Stomach (tissue), 9 donors: ENCODE data around the gene CORO1C. TPM values are rescaled to one million over a fixed set of nuclear protein-coding genes. Genes with fewer than 3 reads are reported as not detected.
"Not testable (repeated sequence)": the region's sequence is repeated elsewhere in the genome, so short reads cannot be mapped to it uniquely, and the experiment has no call there.

Source experiments
- DNase-seq, 2 donors: peaks; one replicate each; pipeline versions ENCODE4 v3.0.0 to v3.0.0-alpha.2; 2013 to 2019
- H3K27ac ChIP-seq, 5 donors: fragments of 200-600 bp in 4 of 5; sonication (generic) in 4 of 5; one replicate each; pipeline ENCODE4 v1.5.1; 2013 to 2019; ENCODE audit warnings: mild to moderate bottlenecking in 1 of 5, moderate library complexity in 1 of 5
- H3K27me3 ChIP-seq, 3 donors: fragments of 200-600 bp; sonication (generic); one replicate each; pipeline ENCODE4 v1.5.1; 2017 to 2019; ENCODE audit warnings: mixed run types in 1 of 3
- H3K36me3 ChIP-seq, 4 donors: fragments of 200-600 bp; sonication (generic); 1 replicate in 3 of 4; 2 replicates in 1 of 4; pipeline ENCODE4 v1.5.1; 2016 to 2019
- H3K4me1 ChIP-seq, 4 donors: fragments of 200-600 bp; sonication (generic); one replicate each; pipeline ENCODE4 v1.5.1; 2016 to 2019
- H3K4me3 ChIP-seq, 4 donors: fragments of 200-600 bp; sonication (generic) in 3 of 4; one replicate each; pipeline ENCODE4 v1.5.1; 2016 to 2019; ENCODE audit warnings: mild to moderate bottlenecking in 1 of 4
- H3K9me3 ChIP-seq, 4 donors: fragments of 200-600 bp; sonication (generic); one replicate each; pipeline ENCODE4 v1.5.1; 2016 to 2019
- CTCF ChIP-seq, 7 experiments: fragments of 450-650 bp in 4 of 7; fragments of 200-600 bp in 3 of 7; sonication (generic) in 3 of 7; IDR thresholded peaks; one replicate each; pipeline ENCODE4 v1.5.1; 2016 to 2019; ENCODE audit warnings: antibody characterized with exemption in 7 of 7, control low read depth in 2 of 7, mild to moderate bottlenecking in 1 of 7
- EP300 ChIP-seq: sonication (generic); formaldehyde crosslinking; IDR thresholded peaks from one replicate; pipeline ENCODE4 v1.6.1; 2017; ENCODE audit warnings: antibody characterized with exemption
- POLR2A ChIP-seq, 4 donors: fragments of 450-650 bp; IDR thresholded peaks; one replicate each; pipeline ENCODE4 v1.6.1; 2016; ENCODE audit warnings: antibody characterized with exemption in 4 of 4, control low read depth in 2 of 4, mild to moderate bottlenecking in 1 of 4, moderate library complexity in 1 of 4
- POLR2AphosphoS5 ChIP-seq, 3 donors: sonication (generic); formaldehyde crosslinking; IDR thresholded peaks; one replicate each; pipeline ENCODE4 v1.6.1; 2016; ENCODE audit warnings: antibody characterized with exemption in 3 of 3
- WGBS, 5 donors: extraction: QIAGEN DNeasy Blood & Tissue Kit in 3 of 5; methylation state at CpG; one replicate each; pipeline versions ENCODE4 v1.1.5 to v1.1.7; 2013 to 2018; 5-methylcytosine and 5-hydroxymethylcytosine counted together
- intact Hi-C: fragments of 100-400 bp; cut with DNase I; formaldehyde crosslinking; loops from one replicate; pipeline ENCODE4 v1.15.1; 2023; ENCODE audit warnings: low total_unique reads
- polyA plus RNA-seq, 3 donors: library from polyadenylated mRNA; stranded (reverse); fragments of 200-250 nt; gene quantifications; one replicate each; pipeline ENCODE4 v1.2.3, GENCODE V29; 2013
- total RNA-seq, 5 donors: library from RNA; depleted of rRNA; stranded (reverse); fragments of >200 nt; gene quantifications; one replicate each; pipeline versions ENCODE4 v1.1.0 to v1.2.3, GENCODE V29; 2014 to 2016
- donor health status: healthy with polysubstance abuse.
- donor health status: Bipolar disorder and iron deficiency.
- donor health status: healthy.

The CORO1C gene
- total and polyA plus RNA-seq, 8 donors: 27.4 to 392 (median 143) TPM

GRCh38 chr12:108734200-108734906 is 3.0 kb upstream of the CORO1C start:
- peak overlapping the region; percentile 70 to 98 (median 97) for H3K27ac ChIP-seq
- intact Hi-C loops: no loop called here
- peak in 2 of 3 donors; percentile 60 to 73 for TF ChIP-seq POLR2AphosphoS5 (IDR thresholded peaks at IDR 0.05)
- no peak for TF ChIP-seq POLR2A (IDR thresholded peaks at IDR 0.05)
- no peak for TF ChIP-seq CTCF (IDR thresholded peaks at IDR 0.05)
- peaks cover 15 to 39% (median 21%) of the 10 kb centered on the region in 4 donors for H3K4me1 ChIP-seq
- H3K27me3 ChIP-seq: no peaks in the 10 kb centered on the region
- 39 to 43% (median 42%) methylated on average over 9 of the region's 9 CpGs for WGBS, 5 donors
- no peak overlapping the region for H3K4me3 ChIP-seq
- DNase-seq: peak; percentile 61 to 93
- H3K36me3 ChIP-seq: no peaks in the 10 kb centered on the region
- H3K9me3 ChIP-seq: no peaks in the 10 kb centered on the region

GRCh38 chr12:108733230-108733531 is 1.9 kb upstream of the CORO1C start:
- H3K36me3 ChIP-seq, H3K4me3 ChIP-seq, H3K27me3 ChIP-seq, H3K9me3 ChIP-seq, DNase-seq, intact Hi-C loops: not testable (repeated sequence)
- Histone ChIP-seq H3K27ac (peak overlapping the region in 4 of 5 donors; percentile 95 to 98 (median 97)), H3K4me1 (peaks cover 15 to 50% (median 29%) of the 10 kb centered on the region in 4 donors)
- WGBS, 5 donors: 90 to 93% (median 92%) methylated on average over 6 of the region's 6 CpGs

- Histone ChIP-seq H3K9me3 (no peaks in the 10 kb centered on the region), H3K4me1 (peaks cover 15 to 56% (median 31%) of the 10 kb centered on the region in 4 donors), H3K36me3 (no peaks in the 10 kb centered on the region), H3K27ac (peak overlapping the region; percentile 95 to 98 (median 97)), H3K4me3 (peak overlapping the region; percentile 80 to 96 (median 92)), H3K27me3 (no peaks in the 10 kb centered on the region)
- TF ChIP-seq CTCF (IDR thresholded peaks at IDR 0.05): no peak
- no peak for TF ChIP-seq POLR2AphosphoS5 (IDR thresholded peaks at IDR 0.05)
- TF ChIP-seq POLR2A (IDR thresholded peaks at IDR 0.05): no peak
- TF ChIP-seq EP300: no peak
- DNase-seq: no peak
- intact Hi-C loops: no loop called here
- WGBS, 5 donors: 70 to 71% (median 71%) methylated on average over 13 of the region's 13 CpGs
These were observed 1.3 kb upstream of the CORO1C start for GRCh38 chr12:108732489-108733229.

- Histone ChIP-seq H3K4me1 (peaks cover 15 to 62% (median 31%) of the 10 kb centered on the region in 4 donors), H3K9me3 (no peaks in the 10 kb centered on the region), H3K36me3 (no peaks in the 10 kb centered on the region), H3K27me3 (no peaks in the 10 kb centered on the region), H3K27ac (peak overlapping the region; percentile 95 to 98 (median 97)), H3K4me3 (peak overlapping the region; percentile 80 to 96 (median 92))
- peak; percentile 77 to 83 (median 83) for TF ChIP-seq POLR2AphosphoS5 (IDR thresholded peaks at IDR 0.05)
- peak in 1 of 7 experiments; percentile 27 for TF ChIP-seq CTCF (IDR thresholded peaks at IDR 0.05)
- peak in 1 of 4 donors; percentile 55 for TF ChIP-seq POLR2A (IDR thresholded peaks at IDR 0.05)
- peak; percentile 48 for TF ChIP-seq EP300
- 2 to 4% (median 2%) methylated on average over 34 of the region's 34 CpGs for WGBS, 5 donors
- DNase-seq: peak; percentile 99 to 100
- intact Hi-C loops: no loop called here
These were observed 646 bp upstream of the CORO1C start for GRCh38 chr12:108731866-108732461.
